CD4-positive, alpha-beta T cell (primary cell): Measurements from ENCODE around the gene ULK4. TPM values are rescaled to one million over a fixed set of nuclear protein-coding genes. Genes with fewer than 3 reads are reported as not detected.
"Not testable (repeated sequence)": the region's sequence is repeated elsewhere in the genome, so short reads cannot be mapped to it uniquely, and the experiment has no call there.

Source experiments
- ATAC-seq: fragments of 200-7000 bp; cut with Tn5 transposase; one replicate; pipeline ENCODE4 v1.10.0; 2022; ENCODE audit warnings: mild to moderate bottlenecking; ENCODE audit not compliant: poor library complexity
- CTCF ChIA-PET: fragments of 350-600 bp; sonication (Branson Sonifier 250); formaldehyde crosslinking; loops from one replicate; lab custom pipeline; 2021; ENCODE audit warnings: antibody characterized with exemption, inconsistent platforms; lab: Charles Lee
- POLR2A ChIA-PET: fragments of 350-600 bp; sonication (Branson Sonifier 250); formaldehyde crosslinking; loops from one replicate; lab custom pipeline; 2021; ENCODE audit warnings: antibody characterized with exemption, inconsistent platforms; lab: Charles Lee
- DNase-seq, 14 experiments: peaks; one replicate each; pipeline ENCODE4 v3.0.0-alpha.2; 2013 to 2020; ENCODE audit warnings: mixed read lengths in 2 of 14
- H3K27ac ChIP-seq, 2 donors: one replicate each; pipeline versions ENCODE4 v1.5.1 to v1.7.0; 2013; ENCODE audit warnings: low read length in 2 of 2, low read depth in 1 of 2, mild to moderate bottlenecking in 1 of 2
- H3K27me3 ChIP-seq, 2 experiments: 1 replicate in 1 of 2; 2 replicates in 1 of 2; pipeline versions ENCODE4 v1.6.1 to v1.7.0; 2013; ENCODE audit warnings: low read length in 2 of 2, control low read depth in 1 of 2, mild to moderate bottlenecking in 1 of 2, moderate library complexity in 1 of 2; ENCODE audit not compliant: insufficient read depth in 2 of 2, control insufficient read depth in 1 of 2
- H3K36me3 ChIP-seq: one replicate; pipeline ENCODE4 v1.6.1; 2013; ENCODE audit warnings: low read length, control low read depth; ENCODE audit not compliant: insufficient read depth
- H3K4me1 ChIP-seq: one replicate; pipeline ENCODE4 v1.6.1; 2013; ENCODE audit warnings: low read length, control low read depth; ENCODE audit not compliant: insufficient read depth
- H3K4me3 ChIP-seq: one replicate; pipeline ENCODE4 v1.5.1; 2013; ENCODE audit warnings: mild to moderate bottlenecking, low read length, moderate library complexity
- H3K9me3 ChIP-seq, 2 experiments: 1 replicate in 1 of 2; 2 replicates in 1 of 2; pipeline versions ENCODE4 v1.6.1 to v1.7.0; 2013; ENCODE audit warnings: low read length in 2 of 2, mild to moderate bottlenecking in 2 of 2, control low read depth in 1 of 2, moderate library complexity in 1 of 2; ENCODE audit not compliant: control insufficient read depth in 1 of 2, insufficient read depth in 1 of 2
- H3K27ac Mint-ChIP-seq: one replicate; pipeline ENCODE4 v1.8.0; 2020; ENCODE audit warnings: mixed read lengths
- H3K27me3 Mint-ChIP-seq: one replicate; pipeline ENCODE4 v1.8.0; 2021; ENCODE audit warnings: mixed read lengths
- H3K36me3 Mint-ChIP-seq: one replicate; pipeline ENCODE4 v1.8.0; 2021; ENCODE audit warnings: low read depth, mixed read lengths
- H3K4me1 Mint-ChIP-seq: one replicate; pipeline ENCODE4 v1.8.0; 2021; ENCODE audit warnings: low read depth, mixed read lengths
- H3K4me3 Mint-ChIP-seq: one replicate; pipeline ENCODE4 v1.8.0; 2020; ENCODE audit warnings: mild to moderate bottlenecking, mixed read lengths
- H3K9me3 Mint-ChIP-seq: one replicate; pipeline ENCODE4 v1.8.0; 2020; ENCODE audit warnings: mixed read lengths
- CTCF ChIP-seq: fragments of 200-600 bp; IDR thresholded peaks from one replicate; pipeline ENCODE4 v1.8.0; 2022; ENCODE audit warnings: antibody characterized with exemption, mild to moderate bottlenecking
- intact Hi-C, 2 experiments: fragments of 100-400 bp; cut with DNase I in 1 of 2; cut with micrococcal nuclease in 1 of 2; formaldehyde crosslinking; loops; one replicate each; pipeline versions ENCODE4 v1.15.1 to v1.9.0; 2023 to 2025; cut with DNase I, micrococcal nuclease
- total RNA-seq, 174 experiments: library from RNA in 2 of 174; stranded (reverse) in 2 of 174; gene quantifications; one replicate each; pipeline ENCODE4 v1.2.3 and lab custom pipeline; 2021 to 2026

Gene ULK4
- total RNA-seq, 2 experiments from 2014 or later, result 23.8 to 28.6 TPM

DNA sequence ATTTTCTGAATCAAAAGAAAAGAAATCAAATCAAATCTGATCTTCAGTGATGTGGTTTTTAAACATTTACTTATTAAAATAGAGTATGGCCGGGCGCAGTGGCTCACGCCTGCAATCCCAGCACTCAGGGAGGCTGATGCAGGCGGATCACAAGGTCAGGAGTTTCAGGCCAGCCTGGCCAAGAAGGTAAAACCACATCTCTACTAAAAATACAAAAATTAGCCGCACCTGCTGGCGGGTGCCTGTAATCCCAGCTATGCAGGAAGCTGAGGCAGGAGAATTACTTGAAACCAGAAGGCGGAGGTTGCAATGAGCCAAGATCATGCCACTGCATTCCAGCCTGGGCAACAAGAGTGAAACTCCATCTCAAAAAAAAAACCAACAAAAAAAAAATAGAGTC, 169.1 kb downstream of the ULK4 start:
- Histone ChIP-seq H3K4me3 (no peak overlapping the region), H3K9me3 (no peaks in the 10 kb centered on the region), H3K36me3 (no peaks in the 10 kb centered on the region), H3K27me3 (no peaks in the 10 kb centered on the region), H3K4me1 (no peaks in the 10 kb centered on the region), H3K27ac (no peak overlapping the region)
- POLR2A ChIA-PET, result no interaction called here
- intact Hi-C loops, result no loop called here
- TF ChIP-seq CTCF, result no peak
- ATAC-seq (no peak), DNase-seq (no peak)
- CTCF ChIA-PET, result no interaction called here
- H3K9me3 Mint-ChIP-seq, result no peaks in the 10 kb centered on the region
- no peaks in the 10 kb centered on the region for H3K27me3 Mint-ChIP-seq
- no peak overlapping the region for H3K27ac Mint-ChIP-seq
- no peak overlapping the region for H3K4me3 Mint-ChIP-seq
- H3K36me3 Mint-ChIP-seq, result peaks cover 43% of the 10 kb centered on the region
- no peaks in the 10 kb centered on the region for H3K4me1 Mint-ChIP-seq

DNA sequence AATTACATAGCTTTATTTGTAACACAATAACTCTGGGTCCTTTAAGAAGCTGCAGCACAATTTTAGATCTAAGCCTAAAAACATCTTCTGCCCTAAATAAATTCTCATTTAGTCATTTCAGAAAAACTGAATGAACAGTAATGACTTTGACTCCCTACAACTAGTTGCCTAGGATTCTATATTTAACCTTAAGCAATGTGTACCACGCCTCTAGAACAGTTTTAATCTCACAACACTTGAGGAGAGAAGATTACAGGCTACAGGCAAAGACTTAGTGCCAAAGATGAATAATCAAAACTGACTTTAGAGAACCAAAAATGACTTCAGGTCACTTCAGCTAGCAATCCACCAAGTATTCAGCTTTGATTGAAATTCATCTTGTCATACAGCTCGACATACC, 192.8 kb downstream of the ULK4 start:
- Mint-ChIP-seq H3K36me3 (peaks cover 23% of the 10 kb centered on the region), H3K4me1 (no peaks in the 10 kb centered on the region), H3K9me3 (no peaks in the 10 kb centered on the region), H3K27ac (no peak overlapping the region), H3K4me3 (no peak overlapping the region), H3K27me3 (no peaks in the 10 kb centered on the region)
- ChIA-PET POLR2A (no interaction called here), CTCF (no interaction called here)
- no peak overlapping the region for H3K4me3 ChIP-seq
- intact Hi-C loops, result no loop called here
- no peak overlapping the region for H3K27ac ChIP-seq
- no peaks in the 10 kb centered on the region for H3K27me3 ChIP-seq
- TF ChIP-seq CTCF, result no peak
- H3K36me3 ChIP-seq, result no peaks in the 10 kb centered on the region
- DNase-seq (no peak), ATAC-seq (no peak)
- no peaks in the 10 kb centered on the region for H3K4me1 ChIP-seq
- no peaks in the 10 kb centered on the region for H3K9me3 ChIP-seq

GRCh38 chr3:41768363-41768762, 193.5 kb downstream of the ULK4 start:
- Mint-ChIP-seq H3K4me1 (no peaks in the 10 kb centered on the region), H3K4me3 (no peak overlapping the region), H3K9me3 (no peaks in the 10 kb centered on the region), H3K36me3 (peaks cover 23% of the 10 kb centered on the region), H3K27me3 (no peaks in the 10 kb centered on the region), H3K27ac (no peak overlapping the region)
- ChIA-PET CTCF (no interaction called here), POLR2A (no interaction called here)
- DNase-seq, result no peak
- no peaks in the 10 kb centered on the region for H3K27me3 ChIP-seq
- no peak overlapping the region for H3K4me3 ChIP-seq
- no peaks in the 10 kb centered on the region for H3K4me1 ChIP-seq
- ATAC-seq, result no peak
- H3K9me3 ChIP-seq, result no peaks in the 10 kb centered on the region
- TF ChIP-seq CTCF, result no peak
- no peaks in the 10 kb centered on the region for H3K36me3 ChIP-seq
- no peak overlapping the region for H3K27ac ChIP-seq
- intact Hi-C loops, result no loop called here

DNA sequence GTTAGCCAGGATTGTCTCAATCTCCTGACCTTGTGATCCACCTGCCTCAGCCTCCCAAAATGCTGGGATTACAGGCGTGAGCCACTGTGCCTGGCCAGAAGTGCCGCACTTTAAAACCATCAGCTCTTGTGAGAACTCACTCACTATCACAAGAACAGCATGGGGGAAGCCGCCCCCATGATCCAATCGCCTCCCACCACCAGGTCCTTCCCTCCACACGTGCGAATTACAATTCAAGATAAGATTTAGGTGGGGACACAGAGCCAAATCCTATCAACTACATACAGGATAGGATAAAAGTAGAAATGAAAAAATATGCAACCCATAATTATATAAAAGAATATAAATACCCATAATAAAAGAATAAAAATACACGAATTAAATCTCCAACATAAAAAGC, 199.0 kb downstream of the ULK4 start:
- H3K9me3 ChIP-seq, H3K36me3 ChIP-seq, H3K9me3 Mint-ChIP-seq, H3K27me3 Mint-ChIP-seq, H3K4me1 ChIP-seq, H3K4me1 Mint-ChIP-seq, H3K27ac Mint-ChIP-seq, H3K27ac ChIP-seq, POLR2A ChIA-PET, ATAC-seq, H3K4me3 ChIP-seq, H3K4me3 Mint-ChIP-seq, CTCF ChIA-PET, H3K27me3 ChIP-seq, intact Hi-C loops, DNase-seq: not testable (repeated sequence)
- peaks cover 12% of the 10 kb centered on the region for H3K36me3 Mint-ChIP-seq
